CD14-positive monocyte (primary cell): ENCODE results near the gene CFAP221. TPM values are rescaled to one million over a fixed set of nuclear protein-coding genes. Genes with fewer than 3 reads are reported as not detected.

Experiments
- DNase-seq, 3 donors: peaks; one replicate each; pipeline ENCODE4 v3.0.0-alpha.2; 2011 to 2022
- H2AFZ ChIP-seq: 2 replicates; pipeline ENCODE4 v1.6.0; 2012; ENCODE audit warnings: mild to moderate bottlenecking, low read depth, low read length, inconsistent platforms; ENCODE audit not compliant: insufficient read depth, poor library complexity, severe bottlenecking
- H3K27ac ChIP-seq, 2 donors: 1 replicate in 1 of 2; 2 replicates in 1 of 2; pipeline ENCODE4 v1.5.1; 2012 to 2013; ENCODE audit warnings: low read length in 2 of 2, control low read depth in 1 of 2, inconsistent platforms in 1 of 2, low read depth in 1 of 2, mild to moderate bottlenecking in 1 of 2
- H3K27me3 ChIP-seq, 2 donors: one replicate each; pipeline versions ENCODE4 v1.6.0 to v1.6.1; 2011 to 2013; ENCODE audit warnings: low read length in 2 of 2; ENCODE audit not compliant: control insufficient read depth in 2 of 2, insufficient read depth in 2 of 2
- H3K36me3 ChIP-seq, 2 donors: replicated peaks in 1 of 2; 1 replicate in 1 of 2; 2 replicates in 1 of 2; pipeline versions ENCODE4 v1.5.1 to v1.6.1; 2012 to 2013; ENCODE audit warnings: low read length in 2 of 2, control low read depth in 1 of 2, inconsistent platforms in 1 of 2, mild to moderate bottlenecking in 1 of 2; ENCODE audit not compliant: insufficient read depth in 2 of 2, control insufficient read depth in 1 of 2
- H3K4me1 ChIP-seq, 2 donors: 1 replicate in 1 of 2; 2 replicates in 1 of 2; pipeline versions ENCODE4 v1.5.1 to v1.6.1; 2012 to 2013; ENCODE audit warnings: low read length in 2 of 2, control low read depth in 1 of 2, inconsistent platforms in 1 of 2, mild to moderate bottlenecking in 1 of 2, moderate library complexity in 1 of 2; ENCODE audit not compliant: insufficient read depth in 2 of 2, control insufficient read depth in 1 of 2
- H3K4me2 ChIP-seq: replicated peaks from 2 replicates; pipeline ENCODE3; 2012; ENCODE audit warnings: low read length, moderate library complexity, mild to moderate bottlenecking; ENCODE audit not compliant: poor library complexity, severe bottlenecking; ENCODE audit errors: extremely low read depth
- H3K4me3 ChIP-seq, 3 experiments: fragments of 200-600 bp in 1 of 3; sonication (generic) in 1 of 3; replicated peaks in 1 of 3; 1 replicate in 2 of 3; 2 replicates in 1 of 3; pipeline ENCODE4 v1.5.1; 2011 to 2013; ENCODE audit warnings: low read length in 3 of 3, mild to moderate bottlenecking in 3 of 3, control low read depth in 2 of 3, low read depth in 2 of 3, inconsistent platforms in 1 of 3, moderate library complexity in 1 of 3
- H3K79me2 ChIP-seq: 2 replicates; pipeline ENCODE4 v1.6.0; 2012; ENCODE audit warnings: mild to moderate bottlenecking, control low read depth, inconsistent platforms, low read length, moderate library complexity; ENCODE audit not compliant: insufficient read depth
- H3K9ac ChIP-seq: 2 replicates; pipeline ENCODE4 v1.6.0; 2017; ENCODE audit warnings: low read length, mild to moderate bottlenecking; ENCODE audit not compliant: insufficient read depth, poor library complexity, severe bottlenecking
- H3K9me3 ChIP-seq, 2 donors: replicated peaks in 1 of 2; 1 replicate in 1 of 2; 2 replicates in 1 of 2; pipeline versions ENCODE4 v1.5.1 to v1.6.1; 2012 to 2013; ENCODE audit warnings: low read length in 2 of 2, control low read depth in 1 of 2; ENCODE audit not compliant: control insufficient read depth in 1 of 2, insufficient read depth in 1 of 2
- H4K20me1 ChIP-seq: 2 replicates; pipeline ENCODE4 v1.6.0; 2012; ENCODE audit warnings: mild to moderate bottlenecking, low read length, control low read depth, moderate library complexity; ENCODE audit not compliant: insufficient read depth
- H3K27ac Mint-ChIP-seq, 7 donors: one replicate each; pipeline ENCODE4 v1.8.0; 2020; ENCODE audit warnings: mild to moderate bottlenecking in 7 of 7, mixed read lengths in 7 of 7, moderate library complexity in 6 of 7, inconsistent platforms in 2 of 7
- H3K27me3 Mint-ChIP-seq, 3 donors: one replicate each; pipeline ENCODE4 v1.8.0; 2021 to 2022; ENCODE audit warnings: low read depth in 3 of 3, mild to moderate bottlenecking in 3 of 3, mixed read lengths in 3 of 3, moderate library complexity in 3 of 3, inconsistent platforms in 1 of 3
- H3K36me3 Mint-ChIP-seq, 2 donors: one replicate each; pipeline ENCODE4 v1.8.0; 2020; ENCODE audit warnings: mixed read lengths in 2 of 2, inconsistent platforms in 1 of 2, mild to moderate bottlenecking in 1 of 2
- H3K4me1 Mint-ChIP-seq: one replicate; pipeline ENCODE4 v1.8.0; 2020; ENCODE audit warnings: mild to moderate bottlenecking, mixed read lengths
- H3K4me3 Mint-ChIP-seq, 2 donors: one replicate each; pipeline ENCODE4 v1.8.0; 2020; ENCODE audit warnings: mild to moderate bottlenecking in 2 of 2, mixed read lengths in 2 of 2, moderate library complexity in 1 of 2
- H3K9me3 Mint-ChIP-seq, 7 donors: one replicate each; pipeline ENCODE4 v1.8.0; 2020 to 2022; ENCODE audit warnings: mixed read lengths in 7 of 7, mild to moderate bottlenecking in 6 of 7, moderate library complexity in 6 of 7, inconsistent platforms in 2 of 7
- WGBS: methylation state at CpG from one replicate; pipeline ENCODE4 v1.1.5; 2013; ENCODE audit warnings: missing lambda C conversion rate; ENCODE audit not compliant: insufficient coverage; 5-methylcytosine and 5-hydroxymethylcytosine counted together
- intact Hi-C, 2 donors: fragments of 100-400 bp; cut with micrococcal nuclease; formaldehyde crosslinking; loops; one replicate each; pipeline versions ENCODE4 v1.15.0 to v1.15.1; 2023
- polyA plus RNA-seq, 3 donors: library from polyadenylated mRNA; depleted of rRNA in 1 of 3; unstranded in 2 of 3; stranded (reverse) in 1 of 3; fragments of 300-500 nt in 2 of 3; fragments of >200 nt in 1 of 3; fragmentation: Illumina TruSeq in 2 of 3; gene quantifications; 1 replicate in 2 of 3; 2 replicates in 1 of 3; pipeline ENCODE4 v1.2.3, GENCODE V29; 2012 to 2021
- TF ChIP-seq, protein P1 (sequence below): fragments of 200-600 bp; IDR thresholded peaks from one replicate; pipeline ENCODE4 v1.8.0; 2022; ENCODE audit warnings: antibody characterized with exemption, mild to moderate bottlenecking

Gene CFAP221
- polyA plus RNA-seq, 3 donors = not detected

DNA sequence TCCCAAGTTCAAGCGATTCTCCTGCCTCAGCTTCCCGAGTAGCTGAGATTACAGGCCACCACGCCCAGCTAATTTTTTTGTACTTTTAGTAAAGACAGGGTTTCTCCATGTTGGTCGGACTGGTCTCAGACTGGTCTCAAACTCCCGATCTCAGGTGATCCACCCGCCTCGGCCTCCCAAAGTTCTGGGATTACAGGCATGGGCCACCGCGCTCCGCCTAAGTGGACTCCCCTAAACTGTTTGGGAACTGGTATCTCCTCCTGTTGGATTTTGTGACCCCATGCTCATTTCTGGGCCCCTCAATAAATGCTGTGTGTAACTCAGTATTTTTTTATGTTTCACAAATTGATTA lies 25.2 kb upstream of the CFAP221 start:
- H3K4me1 ChIP-seq = no peaks in the 10 kb centered on the region
- no peak overlapping the region for H3K27ac ChIP-seq
- TF ChIP-seq, protein P1, sequence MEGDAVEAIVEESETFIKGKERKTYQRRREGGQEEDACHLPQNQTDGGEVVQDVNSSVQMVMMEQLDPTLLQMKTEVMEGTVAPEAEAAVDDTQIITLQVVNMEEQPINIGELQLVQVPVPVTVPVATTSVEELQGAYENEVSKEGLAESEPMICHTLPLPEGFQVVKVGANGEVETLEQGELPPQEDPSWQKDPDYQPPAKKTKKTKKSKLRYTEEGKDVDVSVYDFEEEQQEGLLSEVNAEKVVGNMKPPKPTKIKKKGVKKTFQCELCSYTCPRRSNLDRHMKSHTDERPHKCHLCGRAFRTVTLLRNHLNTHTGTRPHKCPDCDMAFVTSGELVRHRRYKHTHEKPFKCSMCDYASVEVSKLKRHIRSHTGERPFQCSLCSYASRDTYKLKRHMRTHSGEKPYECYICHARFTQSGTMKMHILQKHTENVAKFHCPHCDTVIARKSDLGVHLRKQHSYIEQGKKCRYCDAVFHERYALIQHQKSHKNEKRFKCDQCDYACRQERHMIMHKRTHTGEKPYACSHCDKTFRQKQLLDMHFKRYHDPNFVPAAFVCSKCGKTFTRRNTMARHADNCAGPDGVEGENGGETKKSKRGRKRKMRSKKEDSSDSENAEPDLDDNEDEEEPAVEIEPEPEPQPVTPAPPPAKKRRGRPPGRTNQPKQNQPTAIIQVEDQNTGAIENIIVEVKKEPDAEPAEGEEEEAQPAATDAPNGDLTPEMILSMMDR = no peak
- no peak overlapping the region for H3K4me3 Mint-ChIP-seq
- H3K36me3 Mint-ChIP-seq = no peaks in the 10 kb centered on the region
- peaks cover 22 to 44% (median 25%) of the 10 kb centered on the region in 3 donors for H3K27me3 Mint-ChIP-seq
- WGBS = 100% methylated on average over 6 of the region's 10 CpGs
- no peaks in the 10 kb centered on the region for H3K9me3 ChIP-seq
- H3K4me3 ChIP-seq = no peak overlapping the region
- no peak for DNase-seq
- H2AFZ ChIP-seq = no peak overlapping the region
- peaks cover 0 to 10% (median 1%) of the 10 kb centered on the region in 7 donors for H3K9me3 Mint-ChIP-seq
- H3K9ac ChIP-seq = no peak overlapping the region
- H3K4me1 Mint-ChIP-seq = peaks cover 2% of the 10 kb centered on the region
- H3K36me3 ChIP-seq = no peaks in the 10 kb centered on the region
- H3K4me2 ChIP-seq = no peak overlapping the region
- intact Hi-C loops = no loop called here
- H4K20me1 ChIP-seq = no peaks in the 10 kb centered on the region
- H3K27ac Mint-ChIP-seq = peak overlapping the region in 1 of 7 donors; percentile 10
- peaks cover 15 to 16% of the 10 kb centered on the region in 2 donors for H3K27me3 ChIP-seq
- no peaks in the 10 kb centered on the region for H3K79me2 ChIP-seq

- peaks cover 35 to 49% (median 41%) of the 10 kb centered on the region in 3 donors for H3K27me3 Mint-ChIP-seq
- TF ChIP-seq, protein P1 = no peak
- WGBS = no CpG with 5 or more reads among the region's 3 CpGs
Observed at GRCh38 chr2:119520696-119521432, 23.4 kb upstream of the CFAP221 start.

More at GRCh38 chr2:119520696-119521432, 23.4 kb upstream of the CFAP221 start:
- Histone ChIP-seq H3K27me3 (peaks cover 27 to 32% of the 10 kb centered on the region in 2 donors), H3K9ac (no peak overlapping the region), H3K4me2 (no peak overlapping the region), H3K9me3 (no peaks in the 10 kb centered on the region), H3K27ac (no peak overlapping the region), H3K36me3 (no peaks in the 10 kb centered on the region), H3K4me1 (no peaks in the 10 kb centered on the region), H3K4me3 (no peak overlapping the region), H4K20me1 (no peaks in the 10 kb centered on the region), H3K79me2 (no peaks in the 10 kb centered on the region), H2AFZ (no peak overlapping the region)
- no peak overlapping the region for H3K4me3 Mint-ChIP-seq
- DNase-seq = no peak
- H3K36me3 Mint-ChIP-seq = no peaks in the 10 kb centered on the region
- H3K27ac Mint-ChIP-seq = no peak overlapping the region
- intact Hi-C loops = no loop called here
- H3K4me1 Mint-ChIP-seq = peaks cover 2% of the 10 kb centered on the region
- H3K9me3 Mint-ChIP-seq = peaks cover 0 to 10% (median 1%) of the 10 kb centered on the region in 7 donors
